H1 (cell line): Measurements from ENCODE around the gene BCL2L14. TPM values are rescaled to one million over a fixed set of nuclear protein-coding genes. Genes with fewer than 3 reads are reported as not detected.

Source experiments
- CTCF ChIA-PET: fragments of 300-600 bp; sonication (Branson Sonifier 250); formaldehyde crosslinking; loops from one replicate; lab custom pipeline; 2021; ENCODE audit not compliant: partially characterized antibody; lab: Charles Lee
- POLR2A ChIA-PET: fragments of 300-600 bp; sonication (Branson Sonifier 250); formaldehyde crosslinking; loops from one replicate; lab custom pipeline; 2021; ENCODE audit warnings: inconsistent platforms; ENCODE audit not compliant: partially characterized antibody; lab: Charles Lee
- DNase-seq, 2 experiments: peaks; one replicate each; pipeline versions ENCODE4 v3.0.0 to v3.0.0-alpha.2; 2010 to 2022; ENCODE audit warnings: low spot score in 2 of 2, low read depth in 1 of 2, mixed read lengths in 1 of 2
- FAIRE-seq: peaks from 2 replicates; lab custom pipeline; 2011; peaks lifted over from hg19 to GRCh38; lab: Jason Lieb, UNC
- H2AFZ ChIP-seq: 2 replicates; pipeline ENCODE4 v1.8.1; 2012; ENCODE audit warnings: low read length, inconsistent platforms
- H2AK5ac ChIP-seq: 2 replicates; pipeline ENCODE4 v1.6.1; 2013; ENCODE audit warnings: low read depth, low read length
- H2BK120ac ChIP-seq: replicated peaks from 2 replicates; pipeline ENCODE3; 2013; ENCODE audit warnings: low read depth, low read length, inconsistent platforms
- H2BK12ac ChIP-seq: 2 replicates; pipeline ENCODE4 v1.6.1; 2013; ENCODE audit warnings: low read depth, low read length
- H2BK15ac ChIP-seq: 2 replicates; pipeline ENCODE4 v1.6.1; 2013; ENCODE audit warnings: low read length
- H2BK20ac ChIP-seq: 2 replicates; pipeline ENCODE4 v1.6.1; 2013; ENCODE audit warnings: low read length
- H2BK5ac ChIP-seq: 2 replicates; pipeline ENCODE4 v1.6.1; 2013; ENCODE audit warnings: low read depth, low read length
- H3K14ac ChIP-seq: 2 replicates; pipeline ENCODE4 v1.6.1; 2013; ENCODE audit warnings: inconsistent platforms; ENCODE audit not compliant: insufficient read length
- H3K18ac ChIP-seq: 2 replicates; pipeline ENCODE4 v1.6.1; 2013; ENCODE audit warnings: low read length; ENCODE audit errors: extremely low read depth
- H3K23ac ChIP-seq: 2 replicates; pipeline ENCODE4 v1.6.1; 2013; ENCODE audit warnings: inconsistent platforms; ENCODE audit not compliant: insufficient read length
- H3K23me2 ChIP-seq: 2 replicates; pipeline ENCODE4 v1.6.1; 2013; ENCODE audit warnings: low read depth, low read length
- H3K27ac ChIP-seq: 2 replicates; pipeline ENCODE4 v1.6.1; 2011; ENCODE audit warnings: low read depth, low read length, inconsistent platforms
- H3K27me3 ChIP-seq, 4 experiments: replicated peaks in 1 of 4; 1 replicate in 1 of 4; 2 replicates in 3 of 4; pipeline versions ENCODE4 v1.6.1 to v1.8.1; 2011 to 2013; ENCODE audit warnings: low read length in 3 of 4, mild to moderate bottlenecking in 3 of 4, inconsistent platforms in 2 of 4, mixed read lengths in 2 of 4, moderate library complexity in 1 of 4; ENCODE audit not compliant: control insufficient read depth in 3 of 4, insufficient read depth in 3 of 4; ENCODE audit errors: extremely low read depth in 1 of 4
- H3K36me3 ChIP-seq, 4 experiments: 2 replicates each; pipeline versions ENCODE4 v1.6.1 to v1.8.1; 2011 to 2013; ENCODE audit warnings: mild to moderate bottlenecking in 4 of 4, low read length in 3 of 4, moderate library complexity in 2 of 4, control low read depth in 1 of 4, inconsistent platforms in 1 of 4; ENCODE audit not compliant: insufficient read depth in 4 of 4, control insufficient read depth in 2 of 4
- H3K4ac ChIP-seq: replicated peaks from 2 replicates; pipeline ENCODE3; 2013; ENCODE audit warnings: low read length, low read depth, mixed read lengths, inconsistent platforms; ENCODE audit not compliant: insufficient read length
- H3K4me1 ChIP-seq, 4 experiments: replicated peaks in 1 of 4; 1 replicate in 1 of 4; 2 replicates in 3 of 4; pipeline versions ENCODE4 v1.6.1 to v1.8.1; 2011 to 2013; ENCODE audit warnings: low read length in 3 of 4, inconsistent platforms in 2 of 4, mixed read lengths in 1 of 4; ENCODE audit not compliant: insufficient read depth in 4 of 4, control insufficient read depth in 3 of 4
- H3K4me2 ChIP-seq, 2 experiments: 2 replicates each; pipeline versions ENCODE4 v1.6.1 to v1.8.1; 2011 to 2013; ENCODE audit warnings: low read depth in 2 of 2, low read length in 2 of 2, control low read depth in 1 of 2, inconsistent platforms in 1 of 2, mild to moderate bottlenecking in 1 of 2; ENCODE audit not compliant: insufficient read depth in 1 of 2
- H3K4me3 ChIP-seq, 4 experiments: fragments of 200-600, 300-600 bp in 1 of 4; sonication (generic), shearing (Covaris generic), sonication (Bioruptor Twin) in 1 of 4; 2 replicates each; pipeline versions ENCODE4 v1.5.1 to v1.8.1; 2011 to 2016; ENCODE audit warnings: low read length in 4 of 4, low read depth in 3 of 4, control low read depth in 2 of 4, inconsistent platforms in 2 of 4, mild to moderate bottlenecking in 2 of 4, mixed read lengths in 1 of 4, moderate library complexity in 1 of 4; ENCODE audit not compliant: insufficient read depth in 2 of 4; ENCODE audit errors: extremely low read depth in 1 of 4
- H3K56ac ChIP-seq: replicated peaks from 2 replicates; pipeline ENCODE3; 2013; ENCODE audit warnings: low read depth, mild to moderate bottlenecking, mixed read lengths, low read length, inconsistent platforms; ENCODE audit not compliant: insufficient read length
- H3K79me1 ChIP-seq: 2 replicates; pipeline ENCODE4 v1.6.1; 2013; ENCODE audit warnings: low read depth, low read length, control low read depth
- H3K79me2 ChIP-seq, 2 experiments: 2 replicates each; pipeline versions ENCODE4 v1.6.1 to v1.8.1; 2012 to 2013; ENCODE audit warnings: low read length in 2 of 2, mild to moderate bottlenecking in 2 of 2, inconsistent platforms in 1 of 2; ENCODE audit not compliant: insufficient read depth in 2 of 2, control insufficient read depth in 1 of 2
- H3K9ac ChIP-seq, 4 experiments: replicated peaks in 1 of 4; 1 replicate in 1 of 4; 2 replicates in 3 of 4; pipeline versions ENCODE4 v1.6.1 to v1.8.1; 2011 to 2013; ENCODE audit warnings: low read depth in 3 of 4, low read length in 3 of 4, control low read depth in 2 of 4, mild to moderate bottlenecking in 2 of 4, moderate library complexity in 2 of 4, inconsistent platforms in 1 of 4; ENCODE audit errors: extremely low read depth in 1 of 4
- H3K9me3 ChIP-seq, 2 experiments: 2 replicates each; pipeline versions ENCODE4 v1.6.1 to v1.8.1; 2012 to 2013; ENCODE audit warnings: mild to moderate bottlenecking in 2 of 2, moderate library complexity in 2 of 2, control low read depth in 1 of 2, inconsistent platforms in 1 of 2, low read depth in 1 of 2, low read length in 1 of 2, mixed read lengths in 1 of 2; ENCODE audit not compliant: insufficient read depth in 2 of 2
- H4K20me1 ChIP-seq, 2 experiments: replicated peaks in 1 of 2; 2 replicates each; pipeline versions ENCODE3 to v1.8.1; 2011 to 2013; ENCODE audit warnings: inconsistent platforms in 2 of 2, low read length in 2 of 2, mild to moderate bottlenecking in 1 of 2; ENCODE audit not compliant: insufficient read depth in 2 of 2, control insufficient read depth in 1 of 2
- H4K5ac ChIP-seq: 2 replicates; pipeline ENCODE4 v1.6.1; 2013; ENCODE audit warnings: low read length, low read depth, mixed read lengths, inconsistent platforms; ENCODE audit not compliant: insufficient read length
- H4K8ac ChIP-seq: 2 replicates; pipeline ENCODE4 v1.8.0; 2013; ENCODE audit warnings: mild to moderate bottlenecking, moderate library complexity, low read length, inconsistent platforms; ENCODE audit not compliant: insufficient read depth; ENCODE audit errors: extremely low read depth
- H4K91ac ChIP-seq: replicated peaks from 2 replicates; pipeline ENCODE3; 2013; ENCODE audit warnings: low read length, mixed read lengths, inconsistent platforms; ENCODE audit not compliant: insufficient read length
- ASH2L ChIP-seq: fragments of 200-600, 300-600 bp; sonication (generic); IDR thresholded peaks from one replicate; pipeline ENCODE4 v1.7.1; 2017; ENCODE audit warnings: low read length
- USF2 ChIP-seq: IDR thresholded peaks from 2 replicates; pipeline ENCODE4 v1.6.1; 2011; ENCODE audit warnings: low read length, improper control_type of control experiment
- YY1 ChIP-seq: IDR thresholded peaks from 2 replicates; pipeline ENCODE4 v1.6.1; 2011; ENCODE audit warnings: low read depth, mild to moderate bottlenecking, low read length
- whole genome bisulfite sequencing, 2 experiments: shearing (Covaris generic) in 1 of 2; methylation state at CpG; one replicate each; pipeline versions ENCODE4 v1.1.6 to v1.1.7; 2013 to 2015; ENCODE audit warnings: low lambda C conversion rate in 2 of 2, mixed read lengths in 2 of 2, inconsistent platforms in 1 of 2, low coverage in 1 of 2, missing lambda C conversion rate in 1 of 2; ENCODE audit not compliant: insufficient replicate concordance in 2 of 2, insufficient coverage in 1 of 2, insufficient read length in 1 of 2; ENCODE audit errors: extremely low coverage in 1 of 2, missing lambda C conversion rate in 1 of 2; 5-methylcytosine and 5-hydroxymethylcytosine counted together
- polyA plus RNA-seq, 7 experiments: library from polyadenylated mRNA; depleted of rRNA in 3 of 7; stranded (reverse) in 5 of 7; unstranded in 2 of 7; fragments of >200 nt in 5 of 7; fragments of 200-250 nt in 2 of 7; gene quantifications; 1 replicate in 5 of 7; 2 replicates in 1 of 7; 4 replicates in 1 of 7; pipeline versions ENCODE4 v1.2.1 to v1.2.3, GENCODE V29; 2011 to 2013; ENCODE audit warnings: missing spikeins in 2 of 7, mixed read lengths in 2 of 7
- total RNA-seq: library from RNA; stranded (reverse); fragmentation: NEBNext Ultra II Directional; extraction: Animal tissue kit (Norgen Biotek cat#: 25700); gene quantifications from 2 replicates; pipeline ENCODE4 v1.2.1, GENCODE V29; 2021

Gene BCL2L14
- total and polyA plus RNA-seq, 2 of the 8 experiments (the other 6 are each of a cell fraction or from before 2014, with no cell fraction given): 0.80 to 2.4 TPM

GRCh38 chr12:12133259-12133658 lies 62.5 kb downstream of the BCL2L14 start:
- Histone ChIP-seq H4K5ac (no peak overlapping the region), H3K4ac (no peak overlapping the region), H3K79me1 (no peaks in the 10 kb centered on the region), H2BK15ac (no peak overlapping the region), H3K18ac (no peak overlapping the region), H3K4me1 (no peaks in the 10 kb centered on the region), H3K9ac (no peak overlapping the region), H2BK20ac (no peak overlapping the region), H2AK5ac (no peak overlapping the region), H3K56ac (no peak overlapping the region), H2AFZ (no peak overlapping the region), H3K23me2 (no peaks in the 10 kb centered on the region), H3K23ac (no peak overlapping the region), H4K8ac (no peak overlapping the region), H3K14ac (no peak overlapping the region), H3K36me3 (peaks cover 2 to 38% (median 17%) of the 10 kb centered on the region in 4 experiments; a peak in 6 of 8 replicates), H3K9me3 (no peaks in the 10 kb centered on the region), H3K27ac (no peak overlapping the region), H3K4me3 (no peak overlapping the region), H3K27me3 (no peaks in the 10 kb centered on the region), H3K79me2 (no peaks in the 10 kb centered on the region), H3K4me2 (no peak overlapping the region), H4K20me1 (no peaks in the 10 kb centered on the region), H4K91ac (no peak overlapping the region), H2BK120ac (no peak overlapping the region), H2BK5ac (no peak overlapping the region), H2BK12ac (no peak overlapping the region)
- FAIRE-seq: no peak
- ChIA-PET CTCF (interaction anchor here (1.1 to 1.2 kb wide), 3 partner anchors 61 to 194 kb away, joined by 3 to 4 read pairs (median 3); no protein-coding TSS in a partner anchor), POLR2A (no interaction called here)
- 84% methylated on average over 3 of the region's 3 CpGs; no CpG with 5 or more reads in 1 of the 2 experiments for WGBS, 2 experiments
- TF ChIP-seq YY1: 0 out of 2 replicates have a peak, but pooled peaks have one; percentile 13
- TF ChIP-seq ASH2L: no peak
- TF ChIP-seq USF2: peak; percentile 46; the same call in 1 of the 2 replicates
- no peak for DNase-seq
